ENCODE results near the gene BLVRB. TPM values are rescaled to one million over a fixed set of nuclear protein-coding genes. Genes with fewer than 3 reads are reported as not detected.
A peak's percentile ranks its signal among the peaks of the same experiment; 100 is the strongest.

BLVRB gene
- total and polyA plus RNA-seq, 10 of the 15 experiments (the other 5 are each of a cell fraction or from before 2014, with no cell fraction given), result 6.3 to 53.3 (median 27.8) TPM

- peak; percentile 31; the same call in 1 of the 2 replicates for TF ChIP-seq POLR2A (IDR thresholded peaks at IDR 0.05; ENCODE audit: low read depth, low read length)
- no peak for TF ChIP-seq BACH1 (IDR thresholded peaks at IDR 0.05; ENCODE audit: borderline replicate concordance)
- intact Hi-C loops (cut with micrococcal nuclease; ENCODE audit: unreplicated experiment), result no loop called here
- FAIRE-seq (no peak), ATAC-seq (no peak), DNase-seq (ENCODE audit: low read depth, low spot score) (no peak)
- RAD21 ChIA-PET (ENCODE audit: unreplicated experiment), result interaction anchor here (1.4 to 2.0 kb wide), 2 partner anchors 41 to 43 kb away, joined by 3 to 5 read pairs; partner anchors contain the start of gene BLVRB
- H3K36me3 ChIP-seq (ENCODE audit: control insufficient read depth in 2 of 2, insufficient read depth in 2 of 2, low read length in 1 of 2), result peaks cover 0 to 6% of the 10 kb centered on the region in 2 experiments; a peak in 2 of 4 replicates
- no peaks in the 10 kb centered on the region for H4K20me1 ChIP-seq (ENCODE audit: control insufficient read depth, insufficient read depth)
- in situ Hi-C loops (cut with MboI), result no loop called here
- POLR2A ChIA-PET, result interaction anchor here (1.1 to 5.5 kb wide), 4 partner anchors 19 to 42 kb away, joined by 4 to 55 read pairs (median 12); partner anchors contain the start of genes BLVRB and SERTAD3
- H3K4me2 ChIP-seq (ENCODE audit: control insufficient read depth, insufficient read depth), result no peak overlapping the region; the same call in 1 of the 2 replicates
- SMC1A ChIA-PET (ENCODE audit: uncharacterized antibody, unreplicated experiment), result interaction anchor here (1.7 kb wide), 1 partner anchor 10 kb away, joined by 7 read pairs; no protein-coding TSS in a partner anchor
- 92% methylated on average over 31 of the region's 31 CpGs for WGBS (ENCODE audit: insufficient coverage, insufficient replicate concordance, low lambda C conversion rate, missing lambda C conversion rate)
- H3K9me3 ChIP-seq (replicated peaks; ENCODE audit: control insufficient read depth, insufficient read depth, low read length), result no peaks in the 10 kb centered on the region
- no peaks in the 10 kb centered on the region for H3K27me3 ChIP-seq (replicated peaks in 1 of 2; ENCODE audit: control insufficient read depth in 2 of 2, insufficient read depth in 2 of 2, low read length in 1 of 2)
- no peak overlapping the region for H3K4me3 ChIP-seq
- no peak overlapping the region for H2AFZ ChIP-seq (ENCODE audit: control insufficient read depth, low read depth, low read length)
- no peak overlapping the region for H3K27ac ChIP-seq (ENCODE audit: control insufficient read depth, insufficient read depth)
- peaks cover 27% of the 10 kb centered on the region for H3K79me2 ChIP-seq (ENCODE audit: control insufficient read depth, insufficient read depth, low read length)
- no peaks in the 10 kb centered on the region; the same call in 1 of the 2 replicates for H3K4me1 ChIP-seq (ENCODE audit: control insufficient read depth, insufficient read depth, low read length)
- CTCF ChIA-PET, result interaction anchor here (0.5 to 7.1 kb wide), 5 partner anchors 11 to 1530 kb away, joined by 3 to 67 read pairs (median 8); partner anchors contain the start of gene BLVRB
- H3K9ac ChIP-seq (ENCODE audit: control insufficient read depth, insufficient read depth, low read length), result no peak overlapping the region
- no TSS peak for BruUV-seq (replicated peaks)
These were observed 42.6 kb downstream of the BLVRB start for GRCh38 chr19:40422748-40423566.

- DNase-seq (ENCODE audit: low read depth, low spot score) (no peak), FAIRE-seq (no peak), ATAC-seq (no peak)
- ChIA-PET SMC1A (ENCODE audit: uncharacterized antibody, unreplicated experiment) (interaction anchor here (1.1 to 2.3 kb wide), 6 partner anchors 10 to 117 kb away, joined by 3 to 35 read pairs (median 9); partner anchors contain the start of gene SERTAD3), POLR2A (interaction anchor here (0.7 to 5.5 kb wide), 6 partner anchors 10 to 74 kb away, joined by 3 to 55 read pairs (median 6); partner anchors contain the start of genes C19orf47, PLD3 and SERTAD3), RAD21 (ENCODE audit: unreplicated experiment) (interaction anchor here (1.3 to 2.7 kb wide), 7 partner anchors 11 to 74 kb away, joined by 3 to 35 read pairs (median 12); partner anchors contain the start of genes BLVRB, PLD3 and SERTAD3), CTCF (interaction anchor here (0.6 to 7.1 kb wide), 6 partner anchors 11 to 108 kb away, joined by 3 to 67 read pairs (median 24); partner anchors contain the start of genes BLVRB and SERTAD3)
- Histone ChIP-seq H3K4me1 (ENCODE audit: control insufficient read depth, insufficient read depth, low read length) (peaks cover 5% of the 10 kb centered on the region), H3K27ac (ENCODE audit: control insufficient read depth, insufficient read depth) (no peak overlapping the region), H3K36me3 (ENCODE audit: control insufficient read depth in 2 of 2, insufficient read depth in 2 of 2, low read length in 1 of 2) (peaks cover 0 to 6% of the 10 kb centered on the region in 2 experiments; a peak in 2 of 4 replicates), H2AFZ (ENCODE audit: control insufficient read depth, low read depth, low read length) (no peak overlapping the region), H3K27me3 (replicated peaks in 1 of 2; ENCODE audit: control insufficient read depth in 2 of 2, insufficient read depth in 2 of 2, low read length in 1 of 2) (no peaks in the 10 kb centered on the region), H4K20me1 (ENCODE audit: control insufficient read depth, insufficient read depth) (no peaks in the 10 kb centered on the region), H3K79me2 (ENCODE audit: control insufficient read depth, insufficient read depth, low read length) (peaks cover 27% of the 10 kb centered on the region), H3K9me3 (replicated peaks; ENCODE audit: control insufficient read depth, insufficient read depth, low read length) (no peaks in the 10 kb centered on the region), H3K4me3 (no peak overlapping the region), H3K9ac (ENCODE audit: control insufficient read depth, insufficient read depth, low read length) (0 out of 2 replicates have a peak overlapping the region, but pooled peaks have one; percentile 77), H3K4me2 (ENCODE audit: control insufficient read depth, insufficient read depth) (no peak overlapping the region; the same call in 1 of the 2 replicates)
- 95% methylated on average over 16 of the region's 16 CpGs for WGBS (ENCODE audit: insufficient coverage, insufficient replicate concordance, low lambda C conversion rate, missing lambda C conversion rate)
- intact Hi-C loops (cut with micrococcal nuclease; ENCODE audit: unreplicated experiment) (loop anchor here (1.0 kb wide), 1 partner anchor 22 kb away; the partner anchor contains the start of gene SERTAD3), in situ Hi-C loops (cut with MboI) (no loop called here)
- TF ChIP-seq YY1 (IDR thresholded peaks at IDR 0.05; ENCODE audit: low read depth, low read length), result no peak
- TF ChIP-seq MLLT1 (IDR thresholded peaks at IDR 0.05), result 0 out of 2 replicates have a peak, but pooled peaks have one; percentile 40
- no TSS peak for BruUV-seq (replicated peaks)
These were observed 43.4 kb downstream of the BLVRB start for GRCh38 chr19:40421993-40422747.

All from GM12878 (cell line).